H1 (cell line): ENCODE measurements around the gene SLU7. TPM values are rescaled to one million over a fixed set of nuclear protein-coding genes. Genes with fewer than 3 reads are reported as not detected.
A peak's percentile ranks its signal among the peaks of the same experiment; 100 is the strongest.

ENCODE experiments used
- CTCF ChIA-PET: fragments of 300-600 bp; sonication (Branson Sonifier 250); formaldehyde crosslinking; loops from one replicate; lab custom pipeline; 2021; ENCODE audit not compliant: partially characterized antibody; lab: Charles Lee
- POLR2A ChIA-PET: fragments of 300-600 bp; sonication (Branson Sonifier 250); formaldehyde crosslinking; loops from one replicate; lab custom pipeline; 2021; ENCODE audit warnings: inconsistent platforms; ENCODE audit not compliant: partially characterized antibody; lab: Charles Lee
- DNase-seq, 2 experiments: peaks; one replicate each; pipeline versions ENCODE4 v3.0.0 to v3.0.0-alpha.2; 2010 to 2022; ENCODE audit warnings: low spot score in 2 of 2, low read depth in 1 of 2, mixed read lengths in 1 of 2
- FAIRE-seq: peaks from 2 replicates; lab custom pipeline; 2011; peaks lifted over from hg19 to GRCh38; lab: Jason Lieb, UNC
- H2AFZ ChIP-seq: 2 replicates; pipeline ENCODE4 v1.8.1; 2012; ENCODE audit warnings: low read length, inconsistent platforms
- H2AK5ac ChIP-seq: 2 replicates; pipeline ENCODE4 v1.6.1; 2013; ENCODE audit warnings: low read depth, low read length
- H2BK120ac ChIP-seq: replicated peaks from 2 replicates; pipeline ENCODE3; 2013; ENCODE audit warnings: low read depth, low read length, inconsistent platforms
- H2BK12ac ChIP-seq: 2 replicates; pipeline ENCODE4 v1.6.1; 2013; ENCODE audit warnings: low read depth, low read length
- H2BK15ac ChIP-seq: 2 replicates; pipeline ENCODE4 v1.6.1; 2013; ENCODE audit warnings: low read length
- H2BK20ac ChIP-seq: 2 replicates; pipeline ENCODE4 v1.6.1; 2013; ENCODE audit warnings: low read length
- H2BK5ac ChIP-seq: 2 replicates; pipeline ENCODE4 v1.6.1; 2013; ENCODE audit warnings: low read depth, low read length
- H3K14ac ChIP-seq: 2 replicates; pipeline ENCODE4 v1.6.1; 2013; ENCODE audit warnings: inconsistent platforms; ENCODE audit not compliant: insufficient read length
- H3K18ac ChIP-seq: 2 replicates; pipeline ENCODE4 v1.6.1; 2013; ENCODE audit warnings: low read length; ENCODE audit errors: extremely low read depth
- H3K23ac ChIP-seq: 2 replicates; pipeline ENCODE4 v1.6.1; 2013; ENCODE audit warnings: inconsistent platforms; ENCODE audit not compliant: insufficient read length
- H3K23me2 ChIP-seq: 2 replicates; pipeline ENCODE4 v1.6.1; 2013; ENCODE audit warnings: low read depth, low read length
- H3K27ac ChIP-seq: 2 replicates; pipeline ENCODE4 v1.6.1; 2011; ENCODE audit warnings: low read depth, low read length, inconsistent platforms
- H3K27me3 ChIP-seq, 4 experiments: replicated peaks in 1 of 4; 1 replicate in 1 of 4; 2 replicates in 3 of 4; pipeline versions ENCODE4 v1.6.1 to v1.8.1; 2011 to 2013; ENCODE audit warnings: low read length in 3 of 4, mild to moderate bottlenecking in 3 of 4, inconsistent platforms in 2 of 4, mixed read lengths in 2 of 4, moderate library complexity in 1 of 4; ENCODE audit not compliant: control insufficient read depth in 3 of 4, insufficient read depth in 3 of 4; ENCODE audit errors: extremely low read depth in 1 of 4
- H3K36me3 ChIP-seq, 4 experiments: 2 replicates each; pipeline versions ENCODE4 v1.6.1 to v1.8.1; 2011 to 2013; ENCODE audit warnings: mild to moderate bottlenecking in 4 of 4, low read length in 3 of 4, moderate library complexity in 2 of 4, control low read depth in 1 of 4, inconsistent platforms in 1 of 4; ENCODE audit not compliant: insufficient read depth in 4 of 4, control insufficient read depth in 2 of 4
- H3K4ac ChIP-seq: replicated peaks from 2 replicates; pipeline ENCODE3; 2013; ENCODE audit warnings: low read length, low read depth, mixed read lengths, inconsistent platforms; ENCODE audit not compliant: insufficient read length
- H3K4me1 ChIP-seq, 4 experiments: replicated peaks in 1 of 4; 1 replicate in 1 of 4; 2 replicates in 3 of 4; pipeline versions ENCODE4 v1.6.1 to v1.8.1; 2011 to 2013; ENCODE audit warnings: low read length in 3 of 4, inconsistent platforms in 2 of 4, mixed read lengths in 1 of 4; ENCODE audit not compliant: insufficient read depth in 4 of 4, control insufficient read depth in 3 of 4
- H3K4me2 ChIP-seq, 2 experiments: 2 replicates each; pipeline versions ENCODE4 v1.6.1 to v1.8.1; 2011 to 2013; ENCODE audit warnings: low read depth in 2 of 2, low read length in 2 of 2, control low read depth in 1 of 2, inconsistent platforms in 1 of 2, mild to moderate bottlenecking in 1 of 2; ENCODE audit not compliant: insufficient read depth in 1 of 2
- H3K4me3 ChIP-seq, 4 experiments: fragments of 200-600, 300-600 bp in 1 of 4; sonication (generic), shearing (Covaris generic), sonication (Bioruptor Twin) in 1 of 4; 2 replicates each; pipeline versions ENCODE4 v1.5.1 to v1.8.1; 2011 to 2016; ENCODE audit warnings: low read length in 4 of 4, low read depth in 3 of 4, control low read depth in 2 of 4, inconsistent platforms in 2 of 4, mild to moderate bottlenecking in 2 of 4, mixed read lengths in 1 of 4, moderate library complexity in 1 of 4; ENCODE audit not compliant: insufficient read depth in 2 of 4; ENCODE audit errors: extremely low read depth in 1 of 4
- H3K56ac ChIP-seq: replicated peaks from 2 replicates; pipeline ENCODE3; 2013; ENCODE audit warnings: low read depth, mild to moderate bottlenecking, mixed read lengths, low read length, inconsistent platforms; ENCODE audit not compliant: insufficient read length
- H3K79me1 ChIP-seq: 2 replicates; pipeline ENCODE4 v1.6.1; 2013; ENCODE audit warnings: low read depth, low read length, control low read depth
- H3K79me2 ChIP-seq, 2 experiments: 2 replicates each; pipeline versions ENCODE4 v1.6.1 to v1.8.1; 2012 to 2013; ENCODE audit warnings: low read length in 2 of 2, mild to moderate bottlenecking in 2 of 2, inconsistent platforms in 1 of 2; ENCODE audit not compliant: insufficient read depth in 2 of 2, control insufficient read depth in 1 of 2
- H3K9ac ChIP-seq, 4 experiments: replicated peaks in 1 of 4; 1 replicate in 1 of 4; 2 replicates in 3 of 4; pipeline versions ENCODE4 v1.6.1 to v1.8.1; 2011 to 2013; ENCODE audit warnings: low read depth in 3 of 4, low read length in 3 of 4, control low read depth in 2 of 4, mild to moderate bottlenecking in 2 of 4, moderate library complexity in 2 of 4, inconsistent platforms in 1 of 4; ENCODE audit errors: extremely low read depth in 1 of 4
- H3K9me3 ChIP-seq, 2 experiments: 2 replicates each; pipeline versions ENCODE4 v1.6.1 to v1.8.1; 2012 to 2013; ENCODE audit warnings: mild to moderate bottlenecking in 2 of 2, moderate library complexity in 2 of 2, control low read depth in 1 of 2, inconsistent platforms in 1 of 2, low read depth in 1 of 2, low read length in 1 of 2, mixed read lengths in 1 of 2; ENCODE audit not compliant: insufficient read depth in 2 of 2
- H4K20me1 ChIP-seq, 2 experiments: replicated peaks in 1 of 2; 2 replicates each; pipeline versions ENCODE3 to v1.8.1; 2011 to 2013; ENCODE audit warnings: inconsistent platforms in 2 of 2, low read length in 2 of 2, mild to moderate bottlenecking in 1 of 2; ENCODE audit not compliant: insufficient read depth in 2 of 2, control insufficient read depth in 1 of 2
- H4K5ac ChIP-seq: 2 replicates; pipeline ENCODE4 v1.6.1; 2013; ENCODE audit warnings: low read length, low read depth, mixed read lengths, inconsistent platforms; ENCODE audit not compliant: insufficient read length
- H4K8ac ChIP-seq: 2 replicates; pipeline ENCODE4 v1.8.0; 2013; ENCODE audit warnings: mild to moderate bottlenecking, moderate library complexity, low read length, inconsistent platforms; ENCODE audit not compliant: insufficient read depth; ENCODE audit errors: extremely low read depth
- H4K91ac ChIP-seq: replicated peaks from 2 replicates; pipeline ENCODE3; 2013; ENCODE audit warnings: low read length, mixed read lengths, inconsistent platforms; ENCODE audit not compliant: insufficient read length
- ATF3 ChIP-seq: IDR thresholded peaks from 2 replicates; pipeline ENCODE4 v1.6.1; 2011; ENCODE audit warnings: low read depth, mild to moderate bottlenecking, low read length; ENCODE audit not compliant: insufficient read depth
- CHD2 ChIP-seq: IDR thresholded peaks from 2 replicates; pipeline ENCODE4 v1.6.1; 2012; ENCODE audit warnings: low read length, improper control_type of control experiment
- GABPA ChIP-seq: IDR thresholded peaks from 2 replicates; pipeline ENCODE4 v1.6.1; 2011; ENCODE audit warnings: mild to moderate bottlenecking, low read length, moderate library complexity, borderline replicate concordance; ENCODE audit not compliant: insufficient read depth
- JUN ChIP-seq: IDR thresholded peaks from 2 replicates; pipeline ENCODE4 v1.6.1; 2011; ENCODE audit warnings: low read depth, mild to moderate bottlenecking, improper control_type of control experiment, low read length
- JUND ChIP-seq: IDR thresholded peaks from 2 replicates; pipeline ENCODE4 v1.6.1; 2011; ENCODE audit warnings: mild to moderate bottlenecking, improper control_type of control experiment, low read length
- RBBP5 ChIP-seq: IDR thresholded peaks from 2 replicates; pipeline ENCODE4 v1.7.1; 2012; ENCODE audit warnings: low read depth, mild to moderate bottlenecking, inconsistent platforms, low read length, moderate library complexity, borderline replicate concordance
- RXRA ChIP-seq: IDR thresholded peaks from 2 replicates; pipeline ENCODE4 v1.6.1; 2011; ENCODE audit warnings: low read depth, mild to moderate bottlenecking, low read length, moderate library complexity; ENCODE audit not compliant: insufficient read depth
- SIRT6 ChIP-seq: IDR thresholded peaks from one replicate; pipeline ENCODE4 v1.7.1; 2012; ENCODE audit warnings: low read length, inconsistent platforms
- SIX5 ChIP-seq: IDR thresholded peaks from 2 replicates; pipeline ENCODE4 v1.6.1; 2011; ENCODE audit warnings: mild to moderate bottlenecking, low read depth, low read length
- SRF ChIP-seq: IDR thresholded peaks from 2 replicates; pipeline ENCODE4 v1.6.1; 2011; ENCODE audit warnings: mild to moderate bottlenecking, low read depth, low read length, moderate library complexity
- SUZ12 ChIP-seq: fragments of 200-600 bp; sonication (generic); IDR thresholded peaks from 2 replicates; pipeline ENCODE4 v1.6.1; 2012; ENCODE audit warnings: mild to moderate bottlenecking, inconsistent platforms, low read length, moderate library complexity, mixed read lengths
- WGBS, 2 experiments: shearing (Covaris generic) in 1 of 2; methylation state at CpG; one replicate each; pipeline versions ENCODE4 v1.1.6 to v1.1.7; 2013 to 2015; ENCODE audit warnings: low lambda C conversion rate in 2 of 2, mixed read lengths in 2 of 2, inconsistent platforms in 1 of 2, low coverage in 1 of 2, missing lambda C conversion rate in 1 of 2; ENCODE audit not compliant: insufficient replicate concordance in 2 of 2, insufficient coverage in 1 of 2, insufficient read length in 1 of 2; ENCODE audit errors: extremely low coverage in 1 of 2, missing lambda C conversion rate in 1 of 2; 5-methylcytosine and 5-hydroxymethylcytosine counted together
- polyA plus RNA-seq, 7 experiments: library from polyadenylated mRNA; depleted of rRNA in 3 of 7; stranded (reverse) in 5 of 7; unstranded in 2 of 7; fragments of >200 nt in 5 of 7; fragments of 200-250 nt in 2 of 7; gene quantifications; 1 replicate in 5 of 7; 2 replicates in 1 of 7; 4 replicates in 1 of 7; pipeline versions ENCODE4 v1.2.1 to v1.2.3, GENCODE V29; 2011 to 2013; ENCODE audit warnings: missing spikeins in 2 of 7, mixed read lengths in 2 of 7
- total RNA-seq: library from RNA; stranded (reverse); fragmentation: NEBNext Ultra II Directional; extraction: Animal tissue kit (Norgen Biotek cat#: 25700); gene quantifications from 2 replicates; pipeline ENCODE4 v1.2.1, GENCODE V29; 2021

The SLU7 gene
- total and polyA plus RNA-seq, 2 of the 8 experiments (the other 6 are each of a cell fraction or from before 2014, with no cell fraction given): 6.0 to 34.1 TPM

- no peak overlapping the region for H3K23ac ChIP-seq
- peak overlapping the region; percentile 39 to 93 (median 65) for H3K9ac ChIP-seq
- H3K4me1 ChIP-seq: peaks cover 0 to 8% (median 4%) of the 10 kb centered on the region in 4 experiments; a peak in 3 of 7 replicates
- peaks cover 0 to 3% of the 10 kb centered on the region in 2 experiments for H4K20me1 ChIP-seq
- no peak overlapping the region for H2BK20ac ChIP-seq
- H4K5ac ChIP-seq: peak overlapping the region; percentile 71
- no peak for FAIRE-seq
- WGBS, 2 experiments: 53% methylated on average over 11 of the region's 11 CpGs; no CpG with 5 or more reads in 1 of the 2 experiments
- H3K4me2 ChIP-seq: peak overlapping the region; percentile 77 to 91
- ChIA-PET POLR2A (interaction anchor here (0.6 to 0.8 kb wide), 2 partner anchors 8 to 1311 kb away, joined by 3 to 4 read pairs; no protein-coding TSS in a partner anchor), CTCF (interaction anchor here (0.7 to 1.4 kb wide), 2 partner anchors 19 to 408 kb away, joined by 3 to 6 read pairs; no protein-coding TSS in a partner anchor)
- 0 out of 2 replicates have a peak overlapping the region, but pooled peaks have one; percentile 36 for H2AFZ ChIP-seq
- no peak overlapping the region for H2BK15ac ChIP-seq
- H3K27me3 ChIP-seq: no peaks in the 10 kb centered on the region
- H3K4me3 ChIP-seq: peak overlapping the region; percentile 83 to 95 (median 94); a peak in 7 of 8 replicates
- peak overlapping the region; percentile 34 for H2BK120ac ChIP-seq
- H3K14ac ChIP-seq: no peak overlapping the region
- no peaks in the 10 kb centered on the region for H3K9me3 ChIP-seq
- H3K27ac ChIP-seq: peak overlapping the region; percentile 60; the same call in 1 of the 2 replicates
- H3K4ac ChIP-seq: peak overlapping the region; percentile 91
- H3K18ac ChIP-seq: 0 out of 2 replicates have a peak overlapping the region, but pooled peaks have one; percentile 9
- no peak overlapping the region for H4K8ac ChIP-seq
- H4K91ac ChIP-seq: no peak overlapping the region
- H2AK5ac ChIP-seq: no peak overlapping the region
- peaks cover 2% of the 10 kb centered on the region; the same call in 1 of the 2 replicates for H3K79me1 ChIP-seq
- H2BK12ac ChIP-seq: no peak overlapping the region
- H3K23me2 ChIP-seq: peaks cover 5% of the 10 kb centered on the region
- peaks cover 0 to 19% (median 14%) of the 10 kb centered on the region in 4 experiments; a peak in 6 of 8 replicates for H3K36me3 ChIP-seq
- H2BK5ac ChIP-seq: no peak overlapping the region; the same call in none of the 2 replicates
- H3K56ac ChIP-seq: no peak overlapping the region
- DNase-seq: no peak
- H3K79me2 ChIP-seq: peaks cover 9 to 54% of the 10 kb centered on the region in 2 experiments
- no peak for TF ChIP-seq JUN
- no peak for TF ChIP-seq RBBP5
- no peak for TF ChIP-seq SIX5
- no peak for TF ChIP-seq SRF
- TF ChIP-seq ATF3: no peak
- no peak for TF ChIP-seq CHD2
- no peak for TF ChIP-seq GABPA
- no peak for TF ChIP-seq RXRA
- TF ChIP-seq SIRT6: no peak
- TF ChIP-seq JUND: no peak
- no peak for TF ChIP-seq SUZ12
Observed at GRCh38 chr5:160419458-160420330, 813 bp upstream of the SLU7 start.
